ENCODE measurements around the gene FAM171A2. TPM values are rescaled to one million over a fixed set of nuclear protein-coding genes. Genes with fewer than 3 reads are reported as not detected.

The FAM171A2 gene
- total and polyA plus RNA-seq, 7 donors = 0.06 to 0.23 (median 0.19) TPM

DNA sequence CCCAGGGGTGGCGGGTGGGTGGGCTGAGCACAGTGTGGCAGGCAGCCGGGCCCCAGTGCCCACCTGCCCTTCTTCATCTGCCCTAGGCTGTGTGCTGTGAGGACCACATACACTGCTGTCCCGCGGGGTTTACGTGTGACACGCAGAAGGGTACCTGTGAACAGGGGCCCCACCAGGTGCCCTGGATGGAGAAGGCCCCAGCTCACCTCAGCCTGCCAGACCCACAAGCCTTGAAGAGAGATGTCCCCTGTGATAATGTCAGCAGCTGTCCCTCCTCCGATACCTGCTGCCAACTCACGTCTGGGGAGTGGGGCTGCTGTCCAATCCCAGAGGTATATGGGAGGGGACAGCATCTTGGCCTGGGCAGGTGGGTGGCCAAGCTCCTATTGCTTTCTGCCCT, 12.2 kb downstream of the FAM171A2 start:
- intact Hi-C loops (cut with DNase I) = no loop called here
- Histone ChIP-seq H3K27me3 (ENCODE audit: insufficient read depth in 3 of 3, low read length in 2 of 3) (peaks cover 0 to 1% (median 0%) of the 10 kb centered on the region in 3 donors), H3K36me3 (ENCODE audit: insufficient read depth in 1 of 2, low read depth in 1 of 2) (peaks cover 0 to 42% of the 10 kb centered on the region in 2 donors), H3K9me3 (no peaks in the 10 kb centered on the region), H3K4me1 (no peaks in the 10 kb centered on the region), H3K27ac (no peak overlapping the region), H3K4me3 (no peak overlapping the region)
- ATAC-seq = no peak
- no peak for DNase-seq
- TF ChIP-seq, protein P1, sequence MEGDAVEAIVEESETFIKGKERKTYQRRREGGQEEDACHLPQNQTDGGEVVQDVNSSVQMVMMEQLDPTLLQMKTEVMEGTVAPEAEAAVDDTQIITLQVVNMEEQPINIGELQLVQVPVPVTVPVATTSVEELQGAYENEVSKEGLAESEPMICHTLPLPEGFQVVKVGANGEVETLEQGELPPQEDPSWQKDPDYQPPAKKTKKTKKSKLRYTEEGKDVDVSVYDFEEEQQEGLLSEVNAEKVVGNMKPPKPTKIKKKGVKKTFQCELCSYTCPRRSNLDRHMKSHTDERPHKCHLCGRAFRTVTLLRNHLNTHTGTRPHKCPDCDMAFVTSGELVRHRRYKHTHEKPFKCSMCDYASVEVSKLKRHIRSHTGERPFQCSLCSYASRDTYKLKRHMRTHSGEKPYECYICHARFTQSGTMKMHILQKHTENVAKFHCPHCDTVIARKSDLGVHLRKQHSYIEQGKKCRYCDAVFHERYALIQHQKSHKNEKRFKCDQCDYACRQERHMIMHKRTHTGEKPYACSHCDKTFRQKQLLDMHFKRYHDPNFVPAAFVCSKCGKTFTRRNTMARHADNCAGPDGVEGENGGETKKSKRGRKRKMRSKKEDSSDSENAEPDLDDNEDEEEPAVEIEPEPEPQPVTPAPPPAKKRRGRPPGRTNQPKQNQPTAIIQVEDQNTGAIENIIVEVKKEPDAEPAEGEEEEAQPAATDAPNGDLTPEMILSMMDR (IDR thresholded peaks at IDR 0.05) = no peak
- WGBS, 3 donors = 83 to 88% (median 85%) methylated on average over 8 of the region's 8 CpGs

- Histone ChIP-seq H3K27ac (no peak overlapping the region), H3K27me3 (ENCODE audit: insufficient read depth in 3 of 3, low read length in 2 of 3) (peaks cover 0 to 1% (median 0%) of the 10 kb centered on the region in 3 donors), H3K4me3 (no peak overlapping the region), H3K36me3 (ENCODE audit: insufficient read depth in 1 of 2, low read depth in 1 of 2) (peaks cover 0 to 42% of the 10 kb centered on the region in 2 donors), H3K9me3 (no peaks in the 10 kb centered on the region), H3K4me1 (no peaks in the 10 kb centered on the region)
- TF ChIP-seq, protein P1 (IDR thresholded peaks at IDR 0.05) = peak; percentile 59
- ATAC-seq (peak; percentile 57 to 68 (median 64)), DNase-seq (peak; percentile 60 to 75)
- WGBS, 3 donors = 65 to 71% (median 68%) methylated on average over 6 of the region's 6 CpGs
- intact Hi-C loops (cut with DNase I) = no loop called here
These were observed 12.9 kb downstream of the FAM171A2 start for GRCh38 chr17:44350733-44351226.

DNA sequence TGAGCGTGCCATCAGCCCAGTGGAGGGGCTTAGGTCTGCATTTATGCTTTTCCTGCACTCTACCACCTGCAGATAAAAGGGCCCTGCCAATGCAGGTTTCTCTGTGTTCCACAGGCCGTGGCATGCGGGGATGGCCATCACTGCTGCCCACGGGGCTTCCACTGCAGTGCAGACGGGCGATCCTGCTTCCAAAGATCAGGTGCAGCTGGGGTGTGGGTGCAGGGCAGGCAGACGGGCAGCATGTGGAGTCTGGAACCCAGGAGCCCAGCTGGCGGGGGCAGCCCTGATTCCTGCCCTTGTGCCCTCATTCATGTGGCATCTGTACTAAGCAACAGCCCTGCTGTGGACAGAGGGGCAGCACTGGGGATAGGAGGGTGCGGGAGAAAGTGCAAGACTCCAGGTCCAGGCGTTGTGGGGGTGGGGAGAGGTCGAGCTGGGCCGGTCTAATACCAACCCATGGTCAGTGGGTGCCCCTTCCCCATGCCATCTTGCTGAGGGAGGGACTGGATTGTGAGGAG, 14.0 kb downstream of the FAM171A2 start:
- DNase-seq = no peak
- 84 to 92% (median 88%) methylated on average over 12 of the region's 12 CpGs for WGBS, 3 donors
- no peak overlapping the region for H3K27ac ChIP-seq
- no peaks in the 10 kb centered on the region for H3K9me3 ChIP-seq
- no peak overlapping the region for H3K4me3 ChIP-seq
- H3K4me1 ChIP-seq = no peaks in the 10 kb centered on the region
- intact Hi-C loops (cut with DNase I) = loop anchor here (5.0 kb wide), 3 partner anchors 137 to 207 kb away; partner anchors contain the start of gene HROB (in 1 of the 2)
- TF ChIP-seq, protein P1 (IDR thresholded peaks at IDR 0.05) = no peak
- no peak for ATAC-seq
- H3K27me3 ChIP-seq (ENCODE audit: insufficient read depth in 3 of 3, low read length in 2 of 3) = no peaks in the 10 kb centered on the region
- peaks cover 0 to 42% of the 10 kb centered on the region in 2 donors for H3K36me3 ChIP-seq (ENCODE audit: insufficient read depth in 1 of 2, low read depth in 1 of 2)

GRCh38 chr17:44348988-44349364, 14.7 kb downstream of the FAM171A2 start:
- H3K9me3 ChIP-seq = no peaks in the 10 kb centered on the region
- intact Hi-C loops (cut with DNase I) = loop anchor here (5.0 kb wide), 3 partner anchors 137 to 207 kb away; partner anchors contain the start of gene HROB (in 1 of the 2)
- TF ChIP-seq, protein P1 (IDR thresholded peaks at IDR 0.05) = no peak
- no peaks in the 10 kb centered on the region for H3K27me3 ChIP-seq (ENCODE audit: insufficient read depth in 3 of 3, low read length in 2 of 3)
- DNase-seq (no peak), ATAC-seq (no peak)
- H3K4me3 ChIP-seq = no peak overlapping the region
- peaks cover 0 to 42% of the 10 kb centered on the region in 2 donors for H3K36me3 ChIP-seq (ENCODE audit: insufficient read depth in 1 of 2, low read depth in 1 of 2)
- 69 to 81% (median 76%) methylated on average over 6 of the region's 6 CpGs for WGBS, 3 donors
- H3K4me1 ChIP-seq = peaks cover 5% of the 10 kb centered on the region
- no peak overlapping the region for H3K27ac ChIP-seq
